Measurements from ENCODE around the gene HACD4.

DNA sequence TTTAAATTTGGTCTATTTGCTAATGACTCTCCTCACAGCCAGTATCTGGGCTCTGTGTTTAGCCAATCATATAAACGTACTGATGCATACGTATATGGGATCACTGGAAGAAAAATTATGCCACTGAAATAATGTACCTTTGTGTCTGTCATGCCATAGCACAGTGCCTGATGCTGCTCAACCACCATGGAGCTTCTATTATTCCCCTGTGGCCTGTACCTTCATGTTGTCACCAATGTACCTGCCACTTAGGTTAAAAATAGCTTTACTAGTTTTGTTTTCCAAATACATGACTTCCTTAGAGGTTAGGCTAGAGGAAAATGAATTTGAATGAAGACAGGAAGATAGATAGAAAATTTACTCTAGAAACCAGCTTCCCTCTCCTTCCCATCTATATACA lies 34.6 kb downstream of the HACD4 start:
- TF ChIP-seq EZH2 (IDR thresholded peaks at IDR 0.05; ENCODE audit: low read depth, unreplicated experiment) (no peak), POLR2AphosphoS5 (IDR thresholded peaks at IDR 0.05; ENCODE audit: low read depth) (no peak)

All from GM23338 (cell line).